H54 (cell line): ENCODE results near the gene TXNDC8.
"Not testable (repeated sequence)": the region's sequence is repeated elsewhere in the genome, so short reads cannot be mapped to it uniquely, and the experiment has no call there.

Experiments used
- DNase-seq: peaks from one replicate; pipeline ENCODE4 v3.0.0; 2011; ENCODE audit warnings: low spot score, mixed read lengths; ENCODE audit not compliant: insufficient read length
- FAIRE-seq: peaks from 3 replicates; lab custom pipeline; 2011; peaks lifted over from hg19 to GRCh38; lab: Jason Lieb, UNC
- POLR2A ChIP-seq: IDR thresholded peaks from 2 replicates; pipeline ENCODE4 v1.6.1; 2011; ENCODE audit warnings: low read depth, mild to moderate bottlenecking, low read length

TXNDC8 gene

GRCh38 chr9:110316261-110317075 is 21.2 kb downstream of the TXNDC8 start:
- no peak for TF ChIP-seq POLR2A
- FAIRE-seq (no peak), DNase-seq (no peak)

GRCh38 chr9:110311978-110312377 is 25.7 kb downstream of the TXNDC8 start:
- not testable (repeated sequence) for FAIRE-seq, DNase-seq

GRCh38 chr9:110309681-110310080 is 28.0 kb downstream of the TXNDC8 start:
- no peak for FAIRE-seq
- TF ChIP-seq POLR2A = no peak
- DNase-seq = no peak

- DNase-seq = no peak
- no peak for FAIRE-seq
- no peak for TF ChIP-seq POLR2A
Measured at GRCh38 chr9:110308633-110309038, 29.0 kb downstream of the TXNDC8 start.

GRCh38 chr9:110307191-110307590 is 30.5 kb downstream of the TXNDC8 start:
- no peak for TF ChIP-seq POLR2A
- no peak for DNase-seq
- no peak for FAIRE-seq

GRCh38 chr9:110303133-110303532 is 34.5 kb downstream of the TXNDC8 start:
- DNase-seq = no peak
- TF ChIP-seq POLR2A = no peak
- peak; percentile 33 for FAIRE-seq

- TF ChIP-seq POLR2A = no peak
- no peak for FAIRE-seq
- no peak for DNase-seq
Measured at GRCh38 chr9:110298043-110298605, 39.5 kb downstream of the TXNDC8 start.

- DNase-seq (no peak), FAIRE-seq (no peak)
- TF ChIP-seq POLR2A = no peak
Measured at GRCh38 chr9:110293248-110293647, 44.4 kb downstream of the TXNDC8 start.

GRCh38 chr9:110291921-110292557 is 45.6 kb downstream of the TXNDC8 start:
- DNase-seq (no peak), FAIRE-seq (no peak)
- no peak for TF ChIP-seq POLR2A

GRCh38 chr9:110290001-110290400 is 47.7 kb downstream of the TXNDC8 start:
- no peak for DNase-seq
- no peak for FAIRE-seq
- TF ChIP-seq POLR2A = no peak

GRCh38 chr9:110288503-110288902 is 49.2 kb downstream of the TXNDC8 start:
- TF ChIP-seq POLR2A = no peak
- DNase-seq (no peak), FAIRE-seq (no peak)

GRCh38 chr9:110287289-110287680 is 50.4 kb downstream of the TXNDC8 start:
- FAIRE-seq (no peak), DNase-seq (no peak)
- TF ChIP-seq POLR2A = no peak

GRCh38 chr9:110284211-110284844 is 53.3 kb downstream of the TXNDC8 start:
- DNase-seq = no peak
- TF ChIP-seq POLR2A = no peak
- no peak for FAIRE-seq

GRCh38 chr9:110283751-110284150 is 53.9 kb downstream of the TXNDC8 start:
- no peak for TF ChIP-seq POLR2A
- no peak for FAIRE-seq
- no peak for DNase-seq
